Keratinocyte (primary cell): Measurements from ENCODE around the gene IL1RL1. TPM values are rescaled to one million over a fixed set of nuclear protein-coding genes. Genes with fewer than 3 reads are reported as not detected.

ENCODE experiments used
- DNase-seq: peaks from one replicate; pipeline ENCODE4 v3.0.0-alpha.2; 2011; ENCODE audit warnings: low read depth, missing footprints, low spot score
- FAIRE-seq: peaks from 2 replicates; lab custom pipeline; 2011; peaks lifted over from hg19 to GRCh38; lab: Jason Lieb, UNC
- H2AFZ ChIP-seq: 2 replicates; pipeline ENCODE4 v1.6.0; 2012; ENCODE audit warnings: low read length, control low read depth, inconsistent platforms; ENCODE audit not compliant: control insufficient read depth
- H3K27ac ChIP-seq: 2 replicates; pipeline ENCODE4 v1.5.1; 2011; ENCODE audit warnings: low read length; ENCODE audit not compliant: control insufficient read depth, insufficient read depth
- H3K27me3 ChIP-seq: 3 replicates; pipeline ENCODE4 v1.6.0; 2011; ENCODE audit warnings: low read length; ENCODE audit not compliant: control insufficient read depth, insufficient read depth; ENCODE audit errors: extremely low read depth
- H3K36me3 ChIP-seq, 2 experiments: 2 replicates in 1 of 2; 3 replicates in 1 of 2; pipeline ENCODE4 v1.5.1; 2011; ENCODE audit warnings: low read length in 2 of 2, mild to moderate bottlenecking in 1 of 2; ENCODE audit not compliant: control insufficient read depth in 2 of 2, insufficient read depth in 2 of 2; ENCODE audit errors: extremely low read depth in 1 of 2
- H3K4me1 ChIP-seq: 3 replicates; pipeline ENCODE4 v1.5.1; 2011; ENCODE audit warnings: low read length; ENCODE audit not compliant: control insufficient read depth, insufficient read depth; ENCODE audit errors: extremely low read depth
- H3K4me2 ChIP-seq: 3 replicates; pipeline ENCODE4 v1.6.0; 2011; ENCODE audit warnings: low read depth, low read length; ENCODE audit not compliant: control insufficient read depth, insufficient read depth; ENCODE audit errors: extremely low read depth
- H3K4me3 ChIP-seq, 3 experiments: fragments of 200-600 bp in 1 of 3; sonication (generic) in 1 of 3; 2 replicates in 2 of 3; 3 replicates in 1 of 3; pipeline ENCODE4 v1.5.1; 2011 to 2016; ENCODE audit warnings: low read length in 3 of 3, mild to moderate bottlenecking in 3 of 3, control low read depth in 2 of 3, inconsistent platforms in 1 of 3, low read depth in 1 of 3, mixed read lengths in 1 of 3, mixed run types in 1 of 3, moderate library complexity in 1 of 3; ENCODE audit not compliant: control insufficient read depth in 2 of 3, insufficient read depth in 2 of 3; ENCODE audit errors: extremely low read depth in 1 of 3
- H3K79me2 ChIP-seq: 2 replicates; pipeline ENCODE4 v1.6.0; 2012; ENCODE audit warnings: low read length; ENCODE audit not compliant: control insufficient read depth, insufficient read depth
- H3K9ac ChIP-seq: 3 replicates; pipeline ENCODE4 v1.6.0; 2011; ENCODE audit warnings: low read length; ENCODE audit not compliant: control insufficient read depth, insufficient read depth; ENCODE audit errors: extremely low read depth
- H3K9me1 ChIP-seq: 3 replicates; pipeline ENCODE4 v1.6.0; 2011; ENCODE audit warnings: low read length; ENCODE audit not compliant: control insufficient read depth, insufficient read depth; ENCODE audit errors: extremely low read depth
- H3K9me3 ChIP-seq: 2 replicates; pipeline ENCODE4 v1.5.1; 2012; ENCODE audit warnings: low read depth, low read length; ENCODE audit not compliant: control insufficient read depth
- H4K20me1 ChIP-seq: 3 replicates; pipeline ENCODE4 v1.6.0; 2011; ENCODE audit warnings: low read length; ENCODE audit not compliant: control insufficient read depth, insufficient read depth; ENCODE audit errors: extremely low read depth
- CTCF ChIP-seq, 3 experiments: IDR thresholded peaks in 1 of 3; conservative IDR thresholded peaks in 1 of 3; optimal IDR thresholded peaks in 1 of 3; 2 replicates in 2 of 3; 3 replicates in 1 of 3; pipeline versions ENCODE3 to v1.5.1; 2011; ENCODE audit warnings: low read length in 3 of 3, mild to moderate bottlenecking in 3 of 3, moderate library complexity in 2 of 3, control low read depth in 1 of 3, inconsistent platforms in 1 of 3; ENCODE audit not compliant: insufficient read depth in 2 of 3; ENCODE audit errors: extremely low read depth in 1 of 3
- EZH2 ChIP-seq: IDR thresholded peaks from one replicate; pipeline ENCODE4 v1.6.1; 2012; ENCODE audit warnings: inconsistent platforms, mild to moderate bottlenecking, low read length, moderate library complexity
- dilution Hi-C: fragments of 300-500 bp; cut with MboI; formaldehyde crosslinking; loops from one replicate; pipeline ENCODE4 v1.7.0; 2020; ENCODE audit warnings: low sequenced_read_pairs; ENCODE audit not compliant: extremely low pct_ligation_motif_present
- polyA plus RNA-seq, 5 experiments: library from polyadenylated mRNA; depleted of rRNA in 3 of 5; stranded (reverse) in 3 of 5; stranded (forward) in 1 of 5; unstranded in 1 of 5; fragments of >200 nt; gene quantifications; 1 replicate in 1 of 5; 2 replicates in 3 of 5; 3 replicates in 1 of 5; pipeline versions ENCODE4 v1.2.1 to v1.2.3, GENCODE V29; 2011 to 2012; ENCODE audit warnings: missing spikeins in 2 of 5, low read depth in 1 of 5, low replicate concordance in 1 of 5

IL1RL1 gene
- polyA plus RNA-seq, 1 donor (not counting 4 experiments of a cell fraction or from before 2014, with no cell fraction given): 0.93 TPM

- Histone ChIP-seq H3K9me3 (no peaks in the 10 kb centered on the region), H3K27me3 (no peaks in the 10 kb centered on the region), H3K4me1 (no peaks in the 10 kb centered on the region), H2AFZ (no peak overlapping the region), H4K20me1 (no peaks in the 10 kb centered on the region), H3K4me3 (no peak overlapping the region), H3K79me2 (no peaks in the 10 kb centered on the region), H3K9ac (no peak overlapping the region), H3K4me2 (no peak overlapping the region), H3K9me1 (no peaks in the 10 kb centered on the region), H3K27ac (no peak overlapping the region), H3K36me3 (no peaks in the 10 kb centered on the region)
- dilution Hi-C loops: no loop called here
- TF ChIP-seq CTCF (optimal IDR thresholded peaks at IDR 0.05 in 1 of 3, IDR thresholded peaks at IDR 0.05 in 1 of 3, conservative IDR thresholded peaks at IDR 0.05 in 1 of 3; ENCODE audit: extremely low read depth in 1 of 3, insufficient read depth in 2 of 3, low read length in 3 of 3) (no peak), EZH2 (no peak)
- DNase-seq (no peak), FAIRE-seq (no peak)
These were observed 8.9 kb upstream of the IL1RL1 start for GRCh38 chr2:102302458-102302857.

GRCh38 chr2:102303589-102303988, 7.8 kb upstream of the IL1RL1 start:
- dilution Hi-C loops: no loop called here
- no peak overlapping the region for H3K27ac ChIP-seq
- no peaks in the 10 kb centered on the region for H3K9me1 ChIP-seq
- no peak overlapping the region for H3K4me2 ChIP-seq
- no peak overlapping the region for H2AFZ ChIP-seq
- H3K36me3 ChIP-seq: no peaks in the 10 kb centered on the region
- no peaks in the 10 kb centered on the region for H3K79me2 ChIP-seq
- H3K27me3 ChIP-seq: no peaks in the 10 kb centered on the region
- FAIRE-seq (no peak), DNase-seq (no peak)
- no peaks in the 10 kb centered on the region for H4K20me1 ChIP-seq
- no peak for TF ChIP-seq EZH2
- TF ChIP-seq CTCF (optimal IDR thresholded peaks at IDR 0.05 in 1 of 3, IDR thresholded peaks at IDR 0.05 in 1 of 3, conservative IDR thresholded peaks at IDR 0.05 in 1 of 3; ENCODE audit: extremely low read depth in 1 of 3, insufficient read depth in 2 of 3, low read length in 3 of 3): no peak
- H3K4me3 ChIP-seq: no peak overlapping the region
- no peaks in the 10 kb centered on the region for H3K4me1 ChIP-seq
- no peak overlapping the region for H3K9ac ChIP-seq
- no peaks in the 10 kb centered on the region for H3K9me3 ChIP-seq
